GM06990 (cell line): ENCODE data around the gene AGAP1.
A peak's percentile ranks its signal among the peaks of the same experiment; 100 is the strongest.

Experiments used
- DNase-seq: peaks from one replicate; pipeline ENCODE4 v3.0.0-alpha.2; 2011; ENCODE audit not compliant: insufficient read length; ENCODE audit errors: extremely low read depth
- H3K27me3 ChIP-seq: replicated peaks from 2 replicates; pipeline ENCODE4 v1.6.0; 2011; ENCODE audit warnings: low read length; ENCODE audit not compliant: control insufficient read depth, insufficient read depth
- H3K36me3 ChIP-seq: 2 replicates; pipeline ENCODE4 v1.5.1; 2011; ENCODE audit warnings: low read length; ENCODE audit not compliant: control insufficient read depth, insufficient read depth
- H3K4me3 ChIP-seq: replicated peaks from 2 replicates; pipeline ENCODE4 v1.5.1; 2011; ENCODE audit warnings: low read depth, mild to moderate bottlenecking, control low read depth, low read length
- TF ChIP-seq, protein P1 (sequence below): IDR thresholded peaks from 2 replicates; pipeline ENCODE4 v1.5.1; 2011; ENCODE audit warnings: low read length, control low read depth, mild to moderate bottlenecking, inconsistent platforms; ENCODE audit not compliant: insufficient read depth, poor library complexity, severe bottlenecking

Gene AGAP1

DNA sequence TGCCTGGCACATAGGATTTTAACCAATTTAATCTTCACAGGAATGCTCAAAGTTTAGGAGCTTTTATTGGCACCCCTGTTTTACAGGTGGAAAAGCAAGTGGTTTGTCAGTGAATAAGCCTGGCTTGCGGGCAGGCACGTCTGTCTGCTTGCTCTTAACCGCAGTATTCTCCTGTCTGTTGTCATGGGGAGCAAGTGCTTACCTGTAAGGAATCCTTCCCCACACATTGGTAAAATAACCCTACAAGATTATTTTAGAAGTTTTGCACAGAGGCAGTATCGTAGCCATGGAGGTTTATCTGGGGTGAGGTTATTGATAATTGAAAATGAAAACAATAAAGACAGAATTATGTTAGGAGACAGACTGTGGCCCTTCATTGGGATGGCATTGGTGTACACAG, 174.9 kb downstream of the AGAP1 start:
- TF ChIP-seq, protein P1, sequence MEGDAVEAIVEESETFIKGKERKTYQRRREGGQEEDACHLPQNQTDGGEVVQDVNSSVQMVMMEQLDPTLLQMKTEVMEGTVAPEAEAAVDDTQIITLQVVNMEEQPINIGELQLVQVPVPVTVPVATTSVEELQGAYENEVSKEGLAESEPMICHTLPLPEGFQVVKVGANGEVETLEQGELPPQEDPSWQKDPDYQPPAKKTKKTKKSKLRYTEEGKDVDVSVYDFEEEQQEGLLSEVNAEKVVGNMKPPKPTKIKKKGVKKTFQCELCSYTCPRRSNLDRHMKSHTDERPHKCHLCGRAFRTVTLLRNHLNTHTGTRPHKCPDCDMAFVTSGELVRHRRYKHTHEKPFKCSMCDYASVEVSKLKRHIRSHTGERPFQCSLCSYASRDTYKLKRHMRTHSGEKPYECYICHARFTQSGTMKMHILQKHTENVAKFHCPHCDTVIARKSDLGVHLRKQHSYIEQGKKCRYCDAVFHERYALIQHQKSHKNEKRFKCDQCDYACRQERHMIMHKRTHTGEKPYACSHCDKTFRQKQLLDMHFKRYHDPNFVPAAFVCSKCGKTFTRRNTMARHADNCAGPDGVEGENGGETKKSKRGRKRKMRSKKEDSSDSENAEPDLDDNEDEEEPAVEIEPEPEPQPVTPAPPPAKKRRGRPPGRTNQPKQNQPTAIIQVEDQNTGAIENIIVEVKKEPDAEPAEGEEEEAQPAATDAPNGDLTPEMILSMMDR: no peak
- Histone ChIP-seq H3K27me3 (no peaks in the 10 kb centered on the region; the same call in 1 of the 2 replicates), H3K36me3 (no peaks in the 10 kb centered on the region), H3K4me3 (no peak overlapping the region)
- no peak for DNase-seq

DNA sequence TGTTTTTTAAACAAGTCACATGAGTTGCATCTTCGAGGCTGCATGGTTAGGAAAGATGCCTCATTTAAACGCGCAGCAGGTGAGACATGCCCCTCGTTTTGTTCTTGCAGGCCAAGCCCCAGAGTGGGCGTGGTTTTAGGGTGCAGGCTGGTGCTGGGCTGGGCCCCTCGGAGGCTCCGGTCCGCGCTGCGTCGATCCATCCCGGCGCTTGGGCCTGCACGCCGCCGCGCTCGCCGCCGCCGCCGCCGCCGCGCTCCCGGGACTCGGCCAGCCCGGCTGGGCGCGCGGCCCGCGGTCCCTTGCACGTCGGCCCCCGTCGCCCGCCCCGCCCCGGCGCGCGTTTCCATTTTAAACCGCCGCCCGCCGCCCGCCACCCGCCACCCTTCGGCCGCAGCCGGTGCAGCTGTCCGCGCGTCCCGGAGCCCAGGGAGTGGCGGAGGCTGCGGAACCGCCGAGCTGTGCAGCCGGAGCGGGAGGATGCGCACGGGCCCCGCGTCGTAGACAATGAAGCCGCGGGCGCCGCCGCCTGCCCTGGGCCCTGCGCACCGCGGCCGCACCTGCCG, 175.5 kb downstream of the AGAP1 start:
- peak; percentile 51 for DNase-seq
- no peak overlapping the region for H3K4me3 ChIP-seq
- no peaks in the 10 kb centered on the region; the same call in none of the 2 replicates for H3K27me3 ChIP-seq
- H3K36me3 ChIP-seq: no peaks in the 10 kb centered on the region
- TF ChIP-seq, protein P1: no peak

DNA sequence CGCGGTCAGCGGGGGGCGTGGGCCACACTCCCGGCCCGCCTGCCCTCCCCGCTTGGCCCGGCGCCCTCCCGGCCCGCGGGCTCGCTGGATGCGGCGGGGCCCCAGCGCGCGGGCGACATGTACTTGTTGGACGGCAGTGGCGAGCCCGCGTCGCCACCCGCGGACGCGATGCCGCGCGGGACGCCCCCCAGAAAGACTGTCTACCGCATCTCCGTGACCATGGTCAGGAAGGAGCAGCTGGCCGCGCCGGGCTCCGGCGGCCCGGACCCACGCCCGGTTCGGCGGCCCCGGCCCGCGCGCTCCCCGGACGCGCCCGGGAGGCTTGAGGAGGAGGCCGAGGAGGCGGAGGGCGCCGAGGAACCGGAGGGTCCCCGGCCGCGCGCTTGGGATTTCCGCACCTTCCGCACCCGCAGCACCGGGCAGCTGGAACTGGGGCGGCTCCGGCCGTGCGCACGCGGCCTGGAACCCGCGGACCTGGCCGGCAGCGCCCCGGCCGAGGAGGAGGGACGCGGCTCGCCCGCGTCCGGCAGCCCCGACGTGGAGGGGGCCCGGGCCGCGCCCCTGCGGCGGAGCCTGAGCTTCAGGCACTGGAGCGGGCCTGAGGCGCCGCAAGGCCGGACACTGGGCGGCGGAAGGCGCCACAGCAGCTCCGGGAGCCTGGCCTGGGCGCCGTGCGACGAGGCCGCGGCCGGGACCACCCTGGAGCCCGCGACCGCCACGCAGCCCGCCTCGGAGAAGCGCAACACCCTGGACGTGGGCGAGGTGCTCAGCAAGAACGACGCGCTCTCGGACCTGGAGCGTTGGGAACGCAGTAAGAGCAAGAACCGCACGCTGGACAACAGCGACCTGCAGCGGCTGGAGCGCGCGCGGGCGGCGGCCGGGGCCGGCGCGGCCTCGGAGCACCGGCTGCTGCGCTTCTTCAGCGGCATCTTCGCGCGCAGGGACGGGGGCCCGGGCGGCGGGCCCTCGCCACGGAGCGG, 176.4 kb downstream of the AGAP1 start:
- no peak for DNase-seq
- no peaks in the 10 kb centered on the region; the same call in none of the 2 replicates for H3K27me3 ChIP-seq
- TF ChIP-seq, protein P1: no peak
- no peak overlapping the region for H3K4me3 ChIP-seq
- H3K36me3 ChIP-seq: no peaks in the 10 kb centered on the region

DNA sequence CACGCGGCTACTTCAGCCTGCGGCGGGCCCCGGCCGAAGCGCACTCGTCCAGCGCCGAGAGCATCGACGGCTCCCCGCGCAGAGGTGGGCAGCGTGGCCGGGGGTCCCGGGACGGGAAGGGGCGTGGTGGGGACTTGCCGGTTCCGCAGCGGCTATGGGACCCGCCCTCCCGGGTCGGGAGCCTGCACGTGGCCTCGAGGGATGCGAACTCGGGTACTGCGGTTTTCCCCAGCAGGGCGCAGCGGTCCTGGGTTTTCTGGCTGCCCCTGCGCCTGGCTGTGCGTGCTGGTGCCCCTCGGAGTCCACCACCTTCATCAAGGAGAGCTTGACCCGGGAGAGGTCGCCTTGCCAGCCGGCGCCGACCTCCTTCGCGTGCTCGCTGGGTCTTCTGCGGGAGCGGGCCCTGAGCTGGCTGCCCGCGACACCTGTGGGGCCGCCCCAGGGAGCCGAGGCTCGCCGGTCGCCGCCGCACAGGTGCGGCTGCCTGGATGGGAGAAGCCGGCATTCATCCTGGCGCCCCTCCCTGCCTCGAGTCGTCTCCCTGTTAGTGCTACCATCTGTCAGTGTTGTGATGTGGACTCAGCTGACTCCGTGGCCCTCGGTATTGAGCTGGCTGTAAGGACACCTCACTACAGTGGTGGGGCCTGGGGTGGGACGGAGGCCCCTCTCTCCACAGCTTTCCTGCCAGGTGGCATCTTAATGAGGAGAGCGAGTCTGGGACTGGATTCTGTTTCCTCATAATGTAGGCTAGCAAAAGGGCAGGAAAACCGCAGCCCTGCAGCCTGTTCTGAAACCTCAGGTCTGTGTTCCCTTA, 177.3 kb downstream of the AGAP1 start:
- Histone ChIP-seq H3K4me3 (no peak overlapping the region), H3K36me3 (no peaks in the 10 kb centered on the region), H3K27me3 (no peaks in the 10 kb centered on the region; the same call in none of the 2 replicates)
- no peak for DNase-seq
- TF ChIP-seq, protein P1: no peak

DNA sequence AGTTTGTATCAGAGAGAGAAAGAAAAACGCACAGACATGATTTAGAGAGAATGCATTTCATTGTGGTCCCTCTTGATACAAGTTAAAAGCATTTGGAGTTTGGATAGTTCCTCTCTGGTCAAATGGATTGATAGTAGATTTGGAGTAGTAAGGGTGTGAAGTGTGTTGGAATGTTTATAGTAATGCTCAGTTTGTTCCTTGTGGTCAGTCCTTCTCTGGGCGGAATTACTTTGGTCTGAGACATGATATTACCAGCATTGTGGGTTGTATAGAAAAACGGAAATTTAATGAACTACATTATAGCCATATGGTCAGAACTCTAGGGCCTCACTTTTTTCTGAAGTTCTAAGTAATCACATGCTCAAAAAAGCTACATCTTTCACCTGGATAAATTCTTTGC, 178.9 kb downstream of the AGAP1 start:
- TF ChIP-seq, protein P1: no peak
- DNase-seq: no peak
- Histone ChIP-seq H3K36me3 (no peaks in the 10 kb centered on the region), H3K4me3 (no peak overlapping the region), H3K27me3 (no peaks in the 10 kb centered on the region; the same call in none of the 2 replicates)
